KMS-11 (cell line): ENCODE measurements around the gene TMTC1.

ENCODE experiments used
- H2AFZ ChIP-seq: fragments of 200-600 bp; sonication (generic); 2 replicates; pipeline ENCODE4 v1.6.1; 2016; ENCODE audit warnings: antibody characterized with exemption, mixed run types, low read depth
- H3K27ac ChIP-seq: fragments of 200-600 bp; sonication (generic); 2 replicates; pipeline ENCODE4 v1.6.1; 2016; ENCODE audit warnings: mild to moderate bottlenecking, mixed run types
- H3K27me3 ChIP-seq: fragments of 200-600 bp; sonication (generic); 2 replicates; pipeline ENCODE4 v1.6.1; 2017; ENCODE audit warnings: mild to moderate bottlenecking, low read depth, mixed run types, moderate library complexity; ENCODE audit not compliant: insufficient read depth
- H3K36me3 ChIP-seq: fragments of 200-600 bp; sonication (generic); 2 replicates; pipeline ENCODE4 v1.6.1; 2017; ENCODE audit warnings: mild to moderate bottlenecking, mixed run types; ENCODE audit not compliant: insufficient read depth
- H3K4me1 ChIP-seq: fragments of 200-600 bp; sonication (generic); 2 replicates; pipeline ENCODE4 v1.6.1; 2016; ENCODE audit warnings: mild to moderate bottlenecking, low read depth, mixed run types; ENCODE audit not compliant: poor library complexity, severe bottlenecking
- H3K4me2 ChIP-seq: fragments of 200-600 bp; sonication (generic); 2 replicates; pipeline ENCODE4 v1.7.0; 2016; ENCODE audit warnings: mild to moderate bottlenecking, mixed run types
- H3K4me3 ChIP-seq: fragments of 200-600 bp; sonication (generic); IDR thresholded peaks from 2 replicates; pipeline ENCODE4 v1.6.1; 2017; ENCODE audit warnings: low read depth, low read length, mixed read lengths; ENCODE audit not compliant: insufficient read depth
- H3K79me2 ChIP-seq: fragments of 200-600 bp; sonication (generic); 2 replicates; pipeline ENCODE4 v1.6.1; 2016; ENCODE audit warnings: low read depth, mixed run types; ENCODE audit not compliant: insufficient read depth
- H3K9ac ChIP-seq: fragments of 200-600 bp; sonication (generic); 2 replicates; pipeline ENCODE4 v1.6.1; 2016; ENCODE audit warnings: mild to moderate bottlenecking, mixed run types
- H4K20me1 ChIP-seq: fragments of 200-600 bp; sonication (generic); 2 replicates; pipeline ENCODE4 v1.6.1; 2016; ENCODE audit warnings: mild to moderate bottlenecking, mixed run types; ENCODE audit not compliant: insufficient read depth
- CTCF ChIP-seq: fragments of 200-600 bp; sonication (generic); conservative IDR thresholded peaks from 2 replicates; pipeline ENCODE4 v1.6.1; 2017; ENCODE audit warnings: low read depth, mild to moderate bottlenecking, antibody characterized with exemption, low read length, moderate library complexity, mixed read lengths

Gene TMTC1

GRCh38 chr12:29492891-29493290 is 290.9 kb downstream of the TMTC1 start:
- Histone ChIP-seq H3K4me2 (no peak overlapping the region), H3K27me3 (no peaks in the 10 kb centered on the region), H3K79me2 (no peaks in the 10 kb centered on the region), H3K4me3 (no peak overlapping the region), H4K20me1 (no peaks in the 10 kb centered on the region), H3K9ac (no peak overlapping the region), H2AFZ (no peak overlapping the region), H3K27ac (no peak overlapping the region), H3K36me3 (no peaks in the 10 kb centered on the region), H3K4me1 (no peaks in the 10 kb centered on the region)
- TF ChIP-seq CTCF: no peak

- no peaks in the 10 kb centered on the region for H3K36me3 ChIP-seq
- H3K79me2 ChIP-seq: no peaks in the 10 kb centered on the region
- no peak overlapping the region for H3K9ac ChIP-seq
- no peak overlapping the region for H3K4me3 ChIP-seq
- no peaks in the 10 kb centered on the region for H3K4me1 ChIP-seq
- H2AFZ ChIP-seq: no peak overlapping the region
- no peak overlapping the region for H3K4me2 ChIP-seq
- no peaks in the 10 kb centered on the region for H3K27me3 ChIP-seq
- no peak for TF ChIP-seq CTCF
- H4K20me1 ChIP-seq: no peaks in the 10 kb centered on the region
- H3K27ac ChIP-seq: no peak overlapping the region
Measured at GRCh38 chr12:29486972-29487371, 296.8 kb downstream of the TMTC1 start.

GRCh38 chr12:29463198-29463597 is 320.5 kb downstream of the TMTC1 start:
- no peak overlapping the region for H3K27ac ChIP-seq
- no peaks in the 10 kb centered on the region for H3K4me1 ChIP-seq
- H4K20me1 ChIP-seq: no peaks in the 10 kb centered on the region
- H2AFZ ChIP-seq: no peak overlapping the region
- no peak overlapping the region for H3K4me3 ChIP-seq
- H3K27me3 ChIP-seq: no peaks in the 10 kb centered on the region
- H3K4me2 ChIP-seq: no peak overlapping the region
- H3K79me2 ChIP-seq: no peaks in the 10 kb centered on the region
- H3K36me3 ChIP-seq: no peaks in the 10 kb centered on the region
- no peak for TF ChIP-seq CTCF
- H3K9ac ChIP-seq: no peak overlapping the region

- no peak overlapping the region for H3K4me2 ChIP-seq
- no peaks in the 10 kb centered on the region for H3K4me1 ChIP-seq
- H4K20me1 ChIP-seq: no peaks in the 10 kb centered on the region
- H3K79me2 ChIP-seq: no peaks in the 10 kb centered on the region
- no peak for TF ChIP-seq CTCF
- no peaks in the 10 kb centered on the region for H3K36me3 ChIP-seq
- no peak overlapping the region for H3K9ac ChIP-seq
- H3K4me3 ChIP-seq: no peak overlapping the region
- no peaks in the 10 kb centered on the region for H3K27me3 ChIP-seq
- H3K27ac ChIP-seq: no peak overlapping the region
- no peak overlapping the region for H2AFZ ChIP-seq
Measured at GRCh38 chr12:29460082-29460481, 323.7 kb downstream of the TMTC1 start.

GRCh38 chr12:29455087-29455486 is 328.7 kb downstream of the TMTC1 start:
- Histone ChIP-seq H3K4me3 (no peak overlapping the region), H3K4me2 (no peak overlapping the region), H3K9ac (no peak overlapping the region), H4K20me1 (no peaks in the 10 kb centered on the region), H3K79me2 (no peaks in the 10 kb centered on the region), H3K4me1 (no peaks in the 10 kb centered on the region), H3K27ac (no peak overlapping the region), H3K36me3 (no peaks in the 10 kb centered on the region), H3K27me3 (no peaks in the 10 kb centered on the region), H2AFZ (no peak overlapping the region)
- TF ChIP-seq CTCF: no peak
